RCC 7860 (cell line): Measurements from ENCODE around the gene PPP1R26.
A peak's percentile ranks its signal among the peaks of the same experiment; 100 is the strongest.

Experiments used
- DNase-seq: peaks from one replicate; pipeline ENCODE4 v3.0.0-alpha.2; 2015; ENCODE audit warnings: low spot score
- FAIRE-seq: peaks from 2 replicates; lab custom pipeline; 2012; peaks lifted over from hg19 to GRCh38; lab: Jason Lieb, UNC

Gene PPP1R26

GRCh38 chr9:135488013-135488330 lies 8.4 kb downstream of the PPP1R26 start:
- FAIRE-seq, result no peak
- no peak for DNase-seq

- DNase-seq (no peak), FAIRE-seq (no peak)
Measured at GRCh38 chr9:135488527-135488926, 8.9 kb downstream of the PPP1R26 start.

- DNase-seq (peak; percentile 39), FAIRE-seq (no peak)
Measured at GRCh38 chr9:135489188-135489906, 9.8 kb downstream of the PPP1R26 start.

GRCh38 chr9:135490166-135490870 lies 10.7 kb downstream of the PPP1R26 start:
- FAIRE-seq (no peak), DNase-seq (no peak)

- DNase-seq, result no peak
- FAIRE-seq, result no peak
Measured at GRCh38 chr9:135490980-135491464, 11.4 kb downstream of the PPP1R26 start.

GRCh38 chr9:135491764-135492163 lies 12.2 kb downstream of the PPP1R26 start:
- DNase-seq, result no peak
- FAIRE-seq, result no peak

- FAIRE-seq, result no peak
Measured at GRCh38 chr9:135492886-135493669, 13.5 kb downstream of the PPP1R26 start.

GRCh38 chr9:135494791-135495559 lies 15.4 kb downstream of the PPP1R26 start:
- FAIRE-seq (no peak), DNase-seq (no peak)

More at GRCh38 chr9:135492886-135493669, 13.5 kb downstream of the PPP1R26 start:
- DNase-seq, result no peak

GRCh38 chr9:135498381-135499126 lies 19.0 kb downstream of the PPP1R26 start:
- FAIRE-seq (no peak), DNase-seq (no peak)

- no peak for FAIRE-seq
- peak; percentile 79 for DNase-seq
Measured at GRCh38 chr9:135499326-135500070, 19.9 kb downstream of the PPP1R26 start.

GRCh38 chr9:135500071-135500524 lies 20.5 kb downstream of the PPP1R26 start:
- no peak for DNase-seq
- FAIRE-seq, result no peak

GRCh38 chr9:135500525-135501260 lies 21.1 kb downstream of the PPP1R26 start, which contains the start of gene MRPS2:
Gene MRPS2, plus strand, starts transcription at chr9:135500682. Its CDS starts 29 bp downstream, at chr9:135500711.
- DNase-seq (peak; percentile 68), FAIRE-seq (no peak)

- FAIRE-seq, result no peak
- DNase-seq, result peak; percentile 43
Measured at GRCh38 chr9:135501261-135502167, 21.9 kb downstream of the PPP1R26 start.

- DNase-seq (no peak), FAIRE-seq (no peak)
Measured at GRCh38 chr9:135502168-135502872, 22.7 kb downstream of the PPP1R26 start.

GRCh38 chr9:135502873-135503321 lies 23.3 kb downstream of the PPP1R26 start:
- DNase-seq, result no peak
- no peak for FAIRE-seq

- FAIRE-seq (no peak), DNase-seq (no peak)
Measured at GRCh38 chr9:135503371-135504261, 24.0 kb downstream of the PPP1R26 start.
